Measurements from ENCODE around the gene CHD9. TPM values are rescaled to one million over a fixed set of nuclear protein-coding genes. Genes with fewer than 3 reads are reported as not detected.

Gene CHD9
- total and polyA plus RNA-seq, 4 donors: 6.2 to 46.6 (median 32.5) TPM

DNA sequence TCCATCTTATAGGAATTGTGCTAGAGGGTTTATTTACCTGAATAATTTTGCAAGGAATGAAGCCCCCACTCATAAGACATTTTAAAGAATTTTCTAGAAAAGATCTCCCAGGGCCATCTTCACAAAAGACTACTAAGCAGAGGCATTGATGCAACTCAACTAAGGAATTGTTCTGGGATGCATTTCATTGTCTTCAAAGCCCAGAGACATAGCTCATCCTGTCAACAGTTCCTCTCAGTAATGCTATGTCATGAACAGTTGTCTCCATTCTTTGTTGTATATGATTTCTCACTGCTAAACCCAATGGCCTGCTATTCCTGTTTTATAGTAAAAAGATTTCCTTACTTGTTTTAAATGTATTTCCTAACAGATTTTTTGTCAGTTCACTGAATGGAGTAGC is 242.7 kb downstream of the CHD9 start:
- no peaks in the 10 kb centered on the region for H3K4me1 ChIP-seq (ENCODE audit: control insufficient read depth in 4 of 4, insufficient read depth in 4 of 4, low read length in 3 of 4)
- no peak overlapping the region for H3K9ac ChIP-seq (ENCODE audit: low read depth in 1 of 2, low read length in 2 of 2)
- H3K9me3 ChIP-seq (ENCODE audit: control insufficient read depth in 4 of 4, low read length in 3 of 4): no peaks in the 10 kb centered on the region
- TF ChIP-seq, protein P1, sequence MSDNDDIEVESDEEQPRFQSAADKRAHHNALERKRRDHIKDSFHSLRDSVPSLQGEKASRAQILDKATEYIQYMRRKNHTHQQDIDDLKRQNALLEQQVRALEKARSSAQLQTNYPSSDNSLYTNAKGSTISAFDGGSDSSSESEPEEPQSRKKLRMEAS (IDR thresholded peaks at IDR 0.05): no peak
- no peak for TF ChIP-seq HNF4A (conservative IDR thresholded peaks at IDR 0.05)
- TF ChIP-seq, protein P2, sequence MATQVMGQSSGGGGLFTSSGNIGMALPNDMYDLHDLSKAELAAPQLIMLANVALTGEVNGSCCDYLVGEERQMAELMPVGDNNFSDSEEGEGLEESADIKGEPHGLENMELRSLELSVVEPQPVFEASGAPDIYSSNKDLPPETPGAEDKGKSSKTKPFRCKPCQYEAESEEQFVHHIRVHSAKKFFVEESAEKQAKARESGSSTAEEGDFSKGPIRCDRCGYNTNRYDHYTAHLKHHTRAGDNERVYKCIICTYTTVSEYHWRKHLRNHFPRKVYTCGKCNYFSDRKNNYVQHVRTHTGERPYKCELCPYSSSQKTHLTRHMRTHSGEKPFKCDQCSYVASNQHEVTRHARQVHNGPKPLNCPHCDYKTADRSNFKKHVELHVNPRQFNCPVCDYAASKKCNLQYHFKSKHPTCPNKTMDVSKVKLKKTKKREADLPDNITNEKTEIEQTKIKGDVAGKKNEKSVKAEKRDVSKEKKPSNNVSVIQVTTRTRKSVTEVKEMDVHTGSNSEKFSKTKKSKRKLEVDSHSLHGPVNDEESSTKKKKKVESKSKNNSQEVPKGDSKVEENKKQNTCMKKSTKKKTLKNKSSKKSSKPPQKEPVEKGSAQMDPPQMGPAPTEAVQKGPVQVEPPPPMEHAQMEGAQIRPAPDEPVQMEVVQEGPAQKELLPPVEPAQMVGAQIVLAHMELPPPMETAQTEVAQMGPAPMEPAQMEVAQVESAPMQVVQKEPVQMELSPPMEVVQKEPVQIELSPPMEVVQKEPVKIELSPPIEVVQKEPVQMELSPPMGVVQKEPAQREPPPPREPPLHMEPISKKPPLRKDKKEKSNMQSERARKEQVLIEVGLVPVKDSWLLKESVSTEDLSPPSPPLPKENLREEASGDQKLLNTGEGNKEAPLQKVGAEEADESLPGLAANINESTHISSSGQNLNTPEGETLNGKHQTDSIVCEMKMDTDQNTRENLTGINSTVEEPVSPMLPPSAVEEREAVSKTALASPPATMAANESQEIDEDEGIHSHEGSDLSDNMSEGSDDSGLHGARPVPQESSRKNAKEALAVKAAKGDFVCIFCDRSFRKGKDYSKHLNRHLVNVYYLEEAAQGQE (IDR thresholded peaks at IDR 0.05): no peak
- H3K27me3 ChIP-seq (ENCODE audit: control insufficient read depth in 4 of 4, insufficient read depth in 4 of 4, low read length in 3 of 4): no peaks in the 10 kb centered on the region
- no peak for DNase-seq (ENCODE audit: low spot score)
- H3K36me3 ChIP-seq (ENCODE audit: control insufficient read depth in 4 of 4, insufficient read depth in 3 of 4, low read depth in 1 of 4, low read length in 3 of 4): peaks cover 8 to 60% (median 51%) of the 10 kb centered on the region in 4 donors
- H3K4me3 ChIP-seq (ENCODE audit: low read depth in 1 of 3, low read length in 3 of 3): no peak overlapping the region
- no peak overlapping the region for H3K27ac ChIP-seq (ENCODE audit: low read depth in 1 of 2, low read length in 2 of 2)

DNA sequence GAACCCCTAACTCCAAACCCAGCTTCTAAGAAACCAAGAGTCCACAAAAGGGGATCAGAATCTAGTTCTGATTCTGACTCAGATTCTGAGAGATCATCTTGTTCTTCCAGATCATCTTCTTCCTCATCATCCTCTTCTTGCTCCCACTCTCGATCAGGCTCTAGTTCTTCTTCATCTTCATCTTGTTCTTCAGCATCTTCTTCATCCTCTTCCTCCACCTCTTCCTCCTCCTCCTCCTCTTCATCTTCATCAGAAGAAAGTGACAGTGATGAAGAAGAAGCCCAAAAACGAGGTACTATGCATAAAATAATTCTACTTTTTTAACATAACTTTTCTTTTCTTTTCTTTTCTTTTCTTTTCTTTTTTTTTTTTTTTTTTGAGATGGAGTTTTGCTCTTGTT is 249.5 kb downstream of the CHD9 start:
- Histone ChIP-seq H3K9me3 (ENCODE audit: control insufficient read depth in 4 of 4, low read length in 3 of 4) (no peaks in the 10 kb centered on the region), H3K27me3 (ENCODE audit: control insufficient read depth in 4 of 4, insufficient read depth in 4 of 4, low read length in 3 of 4) (no peaks in the 10 kb centered on the region), H3K9ac (ENCODE audit: low read depth in 1 of 2, low read length in 2 of 2) (no peak overlapping the region), H3K36me3 (ENCODE audit: control insufficient read depth in 4 of 4, insufficient read depth in 3 of 4, low read depth in 1 of 4, low read length in 3 of 4) (peaks cover 3 to 58% (median 50%) of the 10 kb centered on the region in 4 donors), H3K4me1 (ENCODE audit: control insufficient read depth in 4 of 4, insufficient read depth in 4 of 4, low read length in 3 of 4) (no peaks in the 10 kb centered on the region), H3K4me3 (ENCODE audit: low read depth in 1 of 3, low read length in 3 of 3) (no peak overlapping the region), H3K27ac (ENCODE audit: low read depth in 1 of 2, low read length in 2 of 2) (no peak overlapping the region)
- TF ChIP-seq FOXA1 (IDR thresholded peaks at IDR 0.05) (no peak), HNF4G (IDR thresholded peaks at IDR 0.05) (no peak)
- WGBS: 95% methylated on average over 2 of the region's 2 CpGs
- no peak for DNase-seq (ENCODE audit: low spot score)

DNA sequence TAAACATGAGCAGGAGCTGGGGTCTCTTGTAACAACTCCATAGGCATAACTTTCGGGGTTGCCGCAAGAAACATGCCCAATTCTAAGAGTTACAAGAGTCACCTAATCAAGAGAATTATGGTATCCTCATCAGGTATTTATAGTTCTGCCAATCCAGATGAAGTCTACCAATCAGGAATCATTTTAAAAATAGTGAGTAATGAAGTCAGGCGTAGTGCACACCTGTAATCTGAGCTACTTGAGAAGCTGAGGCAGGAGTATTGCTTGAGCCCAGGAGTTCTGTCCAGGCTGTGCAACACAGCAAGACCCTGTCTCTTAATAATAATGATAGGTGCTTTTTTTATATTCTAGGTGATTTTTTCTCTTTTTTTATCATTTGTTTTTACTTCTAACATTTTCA is 251.0 kb downstream of the CHD9 start:
- WGBS: 98% methylated on average over 3 of the region's 3 CpGs
- Histone ChIP-seq H3K9ac (ENCODE audit: low read depth in 1 of 2, low read length in 2 of 2) (no peak overlapping the region), H3K9me3 (ENCODE audit: control insufficient read depth in 4 of 4, low read length in 3 of 4) (no peaks in the 10 kb centered on the region), H3K36me3 (ENCODE audit: control insufficient read depth in 4 of 4, insufficient read depth in 3 of 4, low read depth in 1 of 4, low read length in 3 of 4) (peaks cover 3 to 58% (median 45%) of the 10 kb centered on the region in 4 donors), H3K27me3 (ENCODE audit: control insufficient read depth in 4 of 4, insufficient read depth in 4 of 4, low read length in 3 of 4) (no peaks in the 10 kb centered on the region), H3K27ac (ENCODE audit: low read depth in 1 of 2, low read length in 2 of 2) (no peak overlapping the region), H3K4me3 (ENCODE audit: low read depth in 1 of 3, low read length in 3 of 3) (no peak overlapping the region), H3K4me1 (ENCODE audit: control insufficient read depth in 4 of 4, insufficient read depth in 4 of 4, low read length in 3 of 4) (no peaks in the 10 kb centered on the region)
- DNase-seq (ENCODE audit: low spot score): no peak
- TF ChIP-seq, protein P3, sequence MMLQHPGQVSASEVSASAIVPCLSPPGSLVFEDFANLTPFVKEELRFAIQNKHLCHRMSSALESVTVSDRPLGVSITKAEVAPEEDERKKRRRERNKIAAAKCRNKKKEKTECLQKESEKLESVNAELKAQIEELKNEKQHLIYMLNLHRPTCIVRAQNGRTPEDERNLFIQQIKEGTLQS (IDR thresholded peaks at IDR 0.05): no peak
- TF ChIP-seq, protein P4, sequence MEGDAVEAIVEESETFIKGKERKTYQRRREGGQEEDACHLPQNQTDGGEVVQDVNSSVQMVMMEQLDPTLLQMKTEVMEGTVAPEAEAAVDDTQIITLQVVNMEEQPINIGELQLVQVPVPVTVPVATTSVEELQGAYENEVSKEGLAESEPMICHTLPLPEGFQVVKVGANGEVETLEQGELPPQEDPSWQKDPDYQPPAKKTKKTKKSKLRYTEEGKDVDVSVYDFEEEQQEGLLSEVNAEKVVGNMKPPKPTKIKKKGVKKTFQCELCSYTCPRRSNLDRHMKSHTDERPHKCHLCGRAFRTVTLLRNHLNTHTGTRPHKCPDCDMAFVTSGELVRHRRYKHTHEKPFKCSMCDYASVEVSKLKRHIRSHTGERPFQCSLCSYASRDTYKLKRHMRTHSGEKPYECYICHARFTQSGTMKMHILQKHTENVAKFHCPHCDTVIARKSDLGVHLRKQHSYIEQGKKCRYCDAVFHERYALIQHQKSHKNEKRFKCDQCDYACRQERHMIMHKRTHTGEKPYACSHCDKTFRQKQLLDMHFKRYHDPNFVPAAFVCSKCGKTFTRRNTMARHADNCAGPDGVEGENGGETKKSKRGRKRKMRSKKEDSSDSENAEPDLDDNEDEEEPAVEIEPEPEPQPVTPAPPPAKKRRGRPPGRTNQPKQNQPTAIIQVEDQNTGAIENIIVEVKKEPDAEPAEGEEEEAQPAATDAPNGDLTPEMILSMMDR (IDR thresholded peaks at IDR 0.05; ENCODE audit: low read depth, low read length, missing input control): no peak
- TF ChIP-seq NR2F2 (IDR thresholded peaks at IDR 0.05) (no peak), TAF1 (conservative IDR thresholded peaks at IDR 0.05) (no peak), YY1 (IDR thresholded peaks at IDR 0.05) (no peak), FOXA1 (IDR thresholded peaks at IDR 0.05) (no peak), EGR1 (IDR thresholded peaks at IDR 0.05; ENCODE audit: low read depth in 2 of 2) (no peak), FOXA2 (IDR thresholded peaks at IDR 0.05) (no peak), HNF4A (conservative IDR thresholded peaks at IDR 0.05) (no peak), RXRA (IDR thresholded peaks at IDR 0.05) (no peak), JUND (IDR thresholded peaks at IDR 0.05) (no peak), RAD21 (IDR thresholded peaks at IDR 0.05) (no peak), GABPA (IDR thresholded peaks at IDR 0.05 in 1 of 2, conservative IDR thresholded peaks at IDR 0.05 in 1 of 2) (no peak)
- TF ChIP-seq, protein P5, sequence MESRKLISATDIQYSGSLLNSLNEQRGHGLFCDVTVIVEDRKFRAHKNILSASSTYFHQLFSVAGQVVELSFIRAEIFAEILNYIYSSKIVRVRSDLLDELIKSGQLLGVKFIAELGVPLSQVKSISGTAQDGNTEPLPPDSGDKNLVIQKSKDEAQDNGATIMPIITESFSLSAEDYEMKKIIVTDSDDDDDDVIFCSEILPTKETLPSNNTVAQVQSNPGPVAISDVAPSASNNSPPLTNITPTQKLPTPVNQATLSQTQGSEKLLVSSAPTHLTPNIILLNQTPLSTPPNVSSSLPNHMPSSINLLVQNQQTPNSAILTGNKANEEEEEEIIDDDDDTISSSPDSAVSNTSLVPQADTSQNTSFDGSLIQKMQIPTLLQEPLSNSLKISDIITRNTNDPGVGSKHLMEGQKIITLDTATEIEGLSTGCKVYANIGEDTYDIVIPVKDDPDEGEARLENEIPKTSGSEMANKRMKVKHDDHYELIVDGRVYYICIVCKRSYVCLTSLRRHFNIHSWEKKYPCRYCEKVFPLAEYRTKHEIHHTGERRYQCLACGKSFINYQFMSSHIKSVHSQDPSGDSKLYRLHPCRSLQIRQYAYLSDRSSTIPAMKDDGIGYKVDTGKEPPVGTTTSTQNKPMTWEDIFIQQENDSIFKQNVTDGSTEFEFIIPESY (IDR thresholded peaks at IDR 0.05): no peak
- TF ChIP-seq, protein P2 (IDR thresholded peaks at IDR 0.05): no peak
- TF ChIP-seq, protein P1 (IDR thresholded peaks at IDR 0.05): no peak

Data from liver (tissue), 9 donors.